ENCODE results near the gene CFAP298.

DNA sequence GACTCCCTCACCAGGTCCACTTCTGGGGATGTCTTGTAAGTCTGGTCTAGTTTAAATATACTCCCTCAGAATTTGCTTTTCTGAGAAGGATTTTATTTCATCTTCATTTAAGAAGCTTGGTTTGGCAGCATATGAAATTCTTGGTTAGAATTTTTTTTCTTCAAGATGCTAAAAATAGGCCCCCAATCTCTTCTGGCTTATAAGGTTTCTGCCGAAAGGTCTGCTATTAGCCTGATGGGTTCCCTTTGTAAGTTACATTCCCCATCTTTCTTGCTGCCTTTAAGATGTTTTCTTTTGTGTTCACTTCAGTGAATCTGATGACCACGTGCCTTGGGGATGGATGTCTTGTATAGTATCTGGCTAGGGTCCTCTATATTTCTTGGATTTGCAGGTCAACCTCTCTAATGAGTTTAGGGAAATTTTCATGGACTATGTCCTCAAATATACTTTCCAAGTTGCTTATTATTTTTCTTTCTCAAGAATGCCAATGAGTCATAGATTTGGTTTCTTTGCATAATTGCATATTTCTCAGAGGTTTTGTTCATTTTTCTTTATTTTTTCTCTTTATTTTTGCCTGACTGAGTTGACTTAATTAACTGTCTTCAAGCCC lies 46.2 kb downstream of the CFAP298 start:
- TF ChIP-seq CTCF (IDR thresholded peaks at IDR 0.05), result no peak
- no peak for TF ChIP-seq POLR2A (IDR thresholded peaks at IDR 0.05)

Data from uterus (tissue), 2 donors.